Hepatocyte (in vitro differentiated cells): ENCODE measurements around the gene FBXL17. TPM values are rescaled to one million over a fixed set of nuclear protein-coding genes. Genes with fewer than 3 reads are reported as not detected.

Source experiments
- DNase-seq: peaks from one replicate; pipeline ENCODE4 v3.0.0-alpha.2; 2016; ENCODE audit warnings: low spot score
- H2AFZ ChIP-seq: fragments of 200-600 bp; sonication (generic); 2 replicates; pipeline ENCODE4 v1.6.0; 2016; ENCODE audit warnings: antibody characterized with exemption, mild to moderate bottlenecking
- H3K27ac ChIP-seq: fragments of 200-600 bp; sonication (generic); 2 replicates; pipeline ENCODE4 v1.5.1; 2016; ENCODE audit warnings: mild to moderate bottlenecking
- H3K27me3 ChIP-seq: fragments of 200-600 bp; sonication (generic); 2 replicates; pipeline ENCODE4 v1.6.1; 2016
- H3K36me3 ChIP-seq: fragments of 200-600 bp; sonication (generic); replicated peaks from 2 replicates; pipeline ENCODE4 v1.5.1; 2016; ENCODE audit warnings: low read depth; ENCODE audit not compliant: insufficient read depth
- H3K4me1 ChIP-seq: fragments of 200-600 bp; sonication (generic); 2 replicates; pipeline ENCODE4 v1.5.1; 2016; ENCODE audit warnings: mild to moderate bottlenecking, moderate library complexity; ENCODE audit not compliant: insufficient read depth
- H3K4me2 ChIP-seq: fragments of 200-600 bp; sonication (generic); 2 replicates; pipeline ENCODE4 v1.6.0; 2016
- H3K4me3 ChIP-seq: fragments of 200-600 bp; sonication (generic); 2 replicates; pipeline ENCODE4 v1.5.1; 2016; ENCODE audit warnings: mild to moderate bottlenecking
- H3K79me2 ChIP-seq: fragments of 200-600 bp; sonication (generic); 2 replicates; pipeline ENCODE4 v1.6.0; 2017; ENCODE audit warnings: mild to moderate bottlenecking
- H3K9me2 ChIP-seq: fragments of 200-600 bp; sonication (generic); replicated peaks from 2 replicates; pipeline ENCODE4 v1.6.0; 2017; ENCODE audit warnings: mild to moderate bottlenecking; ENCODE audit not compliant: insufficient read depth
- H3K9me3 ChIP-seq: fragments of 200-600 bp; sonication (generic); 2 replicates; pipeline ENCODE4 v1.5.1; 2016; ENCODE audit warnings: low read depth, mild to moderate bottlenecking
- H4K20me1 ChIP-seq: fragments of 200-600 bp; sonication (generic); 2 replicates; pipeline ENCODE4 v1.6.0; 2016; ENCODE audit warnings: mild to moderate bottlenecking; ENCODE audit not compliant: insufficient read depth, poor library complexity, severe bottlenecking
- CTCF ChIP-seq: fragments of 200-600 bp; sonication (generic); IDR thresholded peaks from 2 replicates; pipeline ENCODE4 v1.5.1; 2016; ENCODE audit warnings: antibody characterized with exemption, mild to moderate bottlenecking; ENCODE audit not compliant: poor library complexity
- EZH2 ChIP-seq: fragments of 200-600 bp; sonication (generic); IDR thresholded peaks from 2 replicates; pipeline ENCODE4 v1.6.1; 2016; ENCODE audit warnings: antibody characterized with exemption, mild to moderate bottlenecking, borderline replicate concordance
- EZH2phosphoT487 ChIP-seq: fragments of 200-600 bp; sonication (generic); IDR thresholded peaks from one replicate; pipeline ENCODE4 v1.6.1; 2018; ENCODE audit warnings: antibody characterized with exemption, mild to moderate bottlenecking, low read depth, moderate library complexity; ENCODE audit not compliant: unreplicated experiment, severe bottlenecking
- WGBS: methylation state at CpG from one replicate; pipeline ENCODE4 v1.1.6; 2016; ENCODE audit warnings: low lambda C conversion rate; ENCODE audit errors: missing lambda C conversion rate; 5-methylcytosine and 5-hydroxymethylcytosine counted together
- polyA plus RNA-seq: library from polyadenylated mRNA; unstranded; fragments of >200 nt; fragmentation: Nextera tagmentation; extraction: Ambion mirVana; gene quantifications from 2 replicates; pipeline ENCODE4 v1.2.1, GENCODE V29; 2016
- total RNA-seq: library from RNA; depleted of rRNA; stranded (reverse); fragments of >200 nt; gene quantifications from 2 replicates; pipeline ENCODE4 v1.2.3, GENCODE V29; 2014

The FBXL17 gene
- total and polyA plus RNA-seq, 2 experiments from 2014 or later: 12.5 to 18.2 TPM

- H3K4me2 ChIP-seq: no peak overlapping the region
- no peaks in the 10 kb centered on the region for H3K9me3 ChIP-seq
- no peak for DNase-seq
- TF ChIP-seq CTCF (no peak), EZH2 (no peak), EZH2phosphoT487 (no peak)
- H3K36me3 ChIP-seq: no peaks in the 10 kb centered on the region
- no peaks in the 10 kb centered on the region for H3K79me2 ChIP-seq
- no peak overlapping the region for H2AFZ ChIP-seq
- H4K20me1 ChIP-seq: no peaks in the 10 kb centered on the region
- no peaks in the 10 kb centered on the region for H3K9me2 ChIP-seq
- no peak overlapping the region for H3K27ac ChIP-seq
- H3K4me3 ChIP-seq: no peak overlapping the region
- no peaks in the 10 kb centered on the region for H3K4me1 ChIP-seq
- H3K27me3 ChIP-seq: no peaks in the 10 kb centered on the region
Observed at GRCh38 chr5:108315829-108316228, 66.1 kb downstream of the FBXL17 start.

- H3K79me2 ChIP-seq: no peaks in the 10 kb centered on the region
- H3K36me3 ChIP-seq: no peaks in the 10 kb centered on the region
- no peaks in the 10 kb centered on the region for H4K20me1 ChIP-seq
- H3K4me3 ChIP-seq: no peak overlapping the region
- no peak overlapping the region for H2AFZ ChIP-seq
- no peak overlapping the region for H3K27ac ChIP-seq
- no peaks in the 10 kb centered on the region for H3K4me1 ChIP-seq
- DNase-seq: no peak
- 94% methylated on average over 1 of the region's 1 CpG for WGBS
- H3K27me3 ChIP-seq: no peaks in the 10 kb centered on the region
- TF ChIP-seq EZH2 (no peak), EZH2phosphoT487 (no peak), CTCF (no peak)
- no peak overlapping the region for H3K4me2 ChIP-seq
- H3K9me2 ChIP-seq: no peaks in the 10 kb centered on the region
- no peaks in the 10 kb centered on the region for H3K9me3 ChIP-seq
Observed at GRCh38 chr5:108312258-108312657, 69.6 kb downstream of the FBXL17 start.

- Histone ChIP-seq H3K36me3 (no peaks in the 10 kb centered on the region), H3K27ac (no peak overlapping the region), H3K9me3 (no peaks in the 10 kb centered on the region), H3K4me2 (no peak overlapping the region), H4K20me1 (no peaks in the 10 kb centered on the region), H3K79me2 (no peaks in the 10 kb centered on the region), H3K9me2 (no peaks in the 10 kb centered on the region), H3K4me3 (no peak overlapping the region), H3K4me1 (no peaks in the 10 kb centered on the region), H2AFZ (no peak overlapping the region), H3K27me3 (no peaks in the 10 kb centered on the region)
- 91% methylated on average over 3 of the region's 3 CpGs for WGBS
- TF ChIP-seq EZH2phosphoT487: no peak
- no peak for TF ChIP-seq EZH2
- no peak for TF ChIP-seq CTCF
- DNase-seq: no peak
Observed at GRCh38 chr5:108311682-108312081, 70.2 kb downstream of the FBXL17 start.

GRCh38 chr5:108303611-108304010 is 78.3 kb downstream of the FBXL17 start:
- TF ChIP-seq EZH2: no peak
- WGBS: 92% methylated on average over 2 of the region's 2 CpGs
- no peak for DNase-seq
- Histone ChIP-seq H2AFZ (no peak overlapping the region), H3K79me2 (no peaks in the 10 kb centered on the region), H3K4me3 (no peak overlapping the region), H3K4me2 (no peak overlapping the region), H4K20me1 (no peaks in the 10 kb centered on the region), H3K27me3 (no peaks in the 10 kb centered on the region), H3K9me3 (no peaks in the 10 kb centered on the region), H3K27ac (no peak overlapping the region), H3K36me3 (no peaks in the 10 kb centered on the region), H3K9me2 (no peaks in the 10 kb centered on the region), H3K4me1 (no peaks in the 10 kb centered on the region)
